Adrenal gland (tissue), 5 donors: ENCODE measurements around the gene TPD52L1.

Experiments
- POLR2A ChIP-seq, 2 donors: fragments of 450-650 bp; IDR thresholded peaks; one replicate each; pipeline ENCODE4 v1.6.1; 2017; ENCODE audit warnings: antibody characterized with exemption in 2 of 2, mild to moderate bottlenecking in 2 of 2, moderate library complexity in 1 of 2
- TF ChIP-seq, protein P1 (sequence below), 6 experiments: fragments of 450-650 bp in 4 of 6; fragments of 200-600 bp in 2 of 6; sonication (generic) in 1 of 6; IDR thresholded peaks; 1 replicate in 5 of 6; 2 replicates in 1 of 6; pipeline versions ENCODE4 v1.5.1 to v1.8.0; 2016 to 2021; ENCODE audit warnings: antibody characterized with exemption in 6 of 6, mild to moderate bottlenecking in 2 of 6, moderate library complexity in 1 of 6
- donor health status: DM: no; HTN: no; CAD: no.

GRCh38 chr6:125164696-125165095 is 11.1 kb downstream of the TPD52L1 start:
- TF ChIP-seq, protein P1, sequence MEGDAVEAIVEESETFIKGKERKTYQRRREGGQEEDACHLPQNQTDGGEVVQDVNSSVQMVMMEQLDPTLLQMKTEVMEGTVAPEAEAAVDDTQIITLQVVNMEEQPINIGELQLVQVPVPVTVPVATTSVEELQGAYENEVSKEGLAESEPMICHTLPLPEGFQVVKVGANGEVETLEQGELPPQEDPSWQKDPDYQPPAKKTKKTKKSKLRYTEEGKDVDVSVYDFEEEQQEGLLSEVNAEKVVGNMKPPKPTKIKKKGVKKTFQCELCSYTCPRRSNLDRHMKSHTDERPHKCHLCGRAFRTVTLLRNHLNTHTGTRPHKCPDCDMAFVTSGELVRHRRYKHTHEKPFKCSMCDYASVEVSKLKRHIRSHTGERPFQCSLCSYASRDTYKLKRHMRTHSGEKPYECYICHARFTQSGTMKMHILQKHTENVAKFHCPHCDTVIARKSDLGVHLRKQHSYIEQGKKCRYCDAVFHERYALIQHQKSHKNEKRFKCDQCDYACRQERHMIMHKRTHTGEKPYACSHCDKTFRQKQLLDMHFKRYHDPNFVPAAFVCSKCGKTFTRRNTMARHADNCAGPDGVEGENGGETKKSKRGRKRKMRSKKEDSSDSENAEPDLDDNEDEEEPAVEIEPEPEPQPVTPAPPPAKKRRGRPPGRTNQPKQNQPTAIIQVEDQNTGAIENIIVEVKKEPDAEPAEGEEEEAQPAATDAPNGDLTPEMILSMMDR (IDR thresholded peaks at IDR 0.05) = no peak
- no peak for TF ChIP-seq POLR2A (IDR thresholded peaks at IDR 0.05)
